ENCODE data around the gene PLCD3.

The PLCD3 gene

GRCh38 chr17:45063198-45063597 lies 69.1 kb downstream of the PLCD3 start:
- DNase-seq (ENCODE audit: insufficient read length, low spot score) (no peak), FAIRE-seq (no peak)
- no peak for TF ChIP-seq TAF1 (IDR thresholded peaks at IDR 0.05; ENCODE audit: low read depth, low read length)
- peak; percentile 96 for TF ChIP-seq SPI1 (IDR thresholded peaks at IDR 0.05; ENCODE audit: low read depth, low read length)
- no peak for TF ChIP-seq PAX5 (IDR thresholded peaks at IDR 0.05; ENCODE audit: insufficient read depth, low read length, severe bottlenecking)
- no peak for TF ChIP-seq POU2F2 (IDR thresholded peaks at IDR 0.05; ENCODE audit: low read depth, low read length)
- no peak for TF ChIP-seq POLR2AphosphoS5 (IDR thresholded peaks at IDR 0.05; ENCODE audit: low read depth, low read length)

DNA sequence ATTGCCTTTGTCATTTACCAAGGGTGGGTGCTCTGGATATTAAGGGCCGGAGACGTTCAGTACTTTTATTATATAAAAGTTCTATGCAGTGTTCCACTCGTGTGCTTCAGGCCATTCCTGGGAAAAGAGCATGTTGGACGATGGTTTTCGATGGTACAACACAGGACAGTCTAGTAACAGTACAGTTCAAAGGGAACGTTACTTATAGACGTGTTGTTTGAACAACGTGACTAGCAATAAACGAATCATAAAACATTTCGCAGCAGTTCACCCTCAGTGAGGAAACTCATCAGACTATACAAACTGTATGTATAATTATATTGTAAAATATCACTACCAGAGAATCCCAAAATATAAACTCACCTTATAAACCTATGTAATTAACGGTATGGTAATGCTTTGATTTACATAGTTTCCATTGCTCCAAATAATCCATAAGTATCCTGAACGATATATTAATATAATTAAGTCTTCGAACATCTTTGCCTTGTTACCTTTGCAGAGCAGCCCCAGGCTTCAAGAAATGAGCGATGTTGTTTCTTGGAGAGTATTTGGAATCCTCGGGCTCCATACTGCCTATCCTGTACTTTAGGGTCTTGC lies 70.6 kb downstream of the PLCD3 start:
- TF ChIP-seq TAF1 (IDR thresholded peaks at IDR 0.05; ENCODE audit: low read depth, low read length) = no peak
- no peak for TF ChIP-seq PAX5 (IDR thresholded peaks at IDR 0.05; ENCODE audit: insufficient read depth, low read length, severe bottlenecking)
- TF ChIP-seq SPI1 (IDR thresholded peaks at IDR 0.05; ENCODE audit: low read depth, low read length) = no peak
- TF ChIP-seq POLR2AphosphoS5 (IDR thresholded peaks at IDR 0.05; ENCODE audit: low read depth, low read length) = no peak
- no peak; the same call in 1 of the 2 replicates for TF ChIP-seq POLR2A (IDR thresholded peaks at IDR 0.05; ENCODE audit: low read depth, low read length)
- no peak for TF ChIP-seq POU2F2 (IDR thresholded peaks at IDR 0.05; ENCODE audit: low read depth, low read length)
- FAIRE-seq (peak; percentile 9), DNase-seq (ENCODE audit: insufficient read length, low spot score) (no peak)

DNA sequence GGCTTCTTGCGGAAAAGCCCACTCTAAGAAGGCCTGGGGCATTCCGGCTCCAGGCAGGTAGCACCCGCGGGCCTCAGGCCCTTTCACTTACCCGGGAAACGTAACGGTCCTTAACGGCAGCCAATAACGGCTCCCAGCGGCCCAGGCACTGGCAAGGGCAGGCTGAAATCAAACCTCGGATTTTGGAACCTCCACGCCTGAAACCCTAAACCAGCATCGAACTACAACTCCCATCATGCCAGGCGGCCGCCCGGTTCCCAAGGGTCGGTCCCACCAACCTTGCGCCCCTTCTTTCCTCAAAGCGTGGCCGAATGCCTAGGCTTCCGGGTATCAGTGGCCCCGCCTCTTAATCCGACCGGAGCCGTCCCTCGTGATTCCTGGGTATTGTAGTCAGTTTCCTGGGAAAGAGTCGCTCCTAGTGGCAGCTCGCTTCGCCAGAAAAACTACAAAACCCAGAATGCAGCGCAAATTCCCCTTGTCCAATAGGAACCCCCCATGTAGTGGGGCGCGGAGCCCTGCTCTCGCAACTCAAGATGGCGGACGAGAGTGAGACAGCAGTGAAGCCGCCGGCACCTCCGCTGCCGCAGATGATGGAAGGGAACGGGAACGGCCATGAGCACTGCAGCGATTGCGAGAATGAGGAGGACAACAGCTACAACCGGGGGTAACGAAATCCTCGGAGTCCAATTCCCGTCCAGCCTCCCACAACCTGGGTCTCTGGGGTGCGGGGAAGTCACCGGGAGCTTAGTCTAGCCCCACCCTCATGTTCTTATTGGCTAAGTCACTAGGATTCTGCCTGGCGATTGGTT lies 71.3 kb downstream of the PLCD3 start, which contains the start of gene NMT1:
TSS of gene NMT1 (plus strand) at position 521 of the 809 bp plus-strand sequence. CDS start at position 534, 13 bp downstream.
- TF ChIP-seq PAX5 (IDR thresholded peaks at IDR 0.05; ENCODE audit: insufficient read depth, low read length, severe bottlenecking) (peak; percentile 1), TAF1 (IDR thresholded peaks at IDR 0.05; ENCODE audit: low read depth, low read length) (peak; percentile 100), POU2F2 (IDR thresholded peaks at IDR 0.05; ENCODE audit: low read depth, low read length) (peak; percentile 77), POLR2AphosphoS5 (IDR thresholded peaks at IDR 0.05; ENCODE audit: low read depth, low read length) (peak; percentile 92), POLR2A (IDR thresholded peaks at IDR 0.05; ENCODE audit: low read depth, low read length) (peak; percentile 90), SPI1 (IDR thresholded peaks at IDR 0.05; ENCODE audit: low read depth, low read length) (peak; percentile 28)
- peak; percentile 81 for FAIRE-seq

GRCh38 chr17:45060382-45060796 lies 71.9 kb downstream of the PLCD3 start:
- FAIRE-seq (no peak), DNase-seq (ENCODE audit: insufficient read length, low spot score) (no peak)
- TF ChIP-seq POLR2A (IDR thresholded peaks at IDR 0.05; ENCODE audit: low read depth, low read length) (no peak), POU2F2 (IDR thresholded peaks at IDR 0.05; ENCODE audit: low read depth, low read length) (no peak), SPI1 (IDR thresholded peaks at IDR 0.05; ENCODE audit: low read depth, low read length) (no peak), TAF1 (IDR thresholded peaks at IDR 0.05; ENCODE audit: low read depth, low read length) (no peak), PAX5 (IDR thresholded peaks at IDR 0.05; ENCODE audit: insufficient read depth, low read length, severe bottlenecking) (no peak), POLR2AphosphoS5 (IDR thresholded peaks at IDR 0.05; ENCODE audit: low read depth, low read length) (no peak)

More for the DNA sequence above, 71.3 kb downstream of the PLCD3 start, which contains the start of gene NMT1:
- peak; percentile 81 for DNase-seq (ENCODE audit: insufficient read length, low spot score)
